A172 (cell line): ENCODE data around the gene PIGR. TPM values are rescaled to one million over a fixed set of nuclear protein-coding genes. Genes with fewer than 3 reads are reported as not detected.

ENCODE experiments used
- DNase-seq: peaks from one replicate; pipeline ENCODE4 v3.0.0-alpha.2; 2015; ENCODE audit warnings: low spot score
- total RNA-seq: library from RNA; depleted of rRNA; stranded (reverse); fragments of >200 nt; shearing (Covaris generic); gene quantifications from 2 replicates; pipeline ENCODE4 v1.2.3, GENCODE V29; 2014

The PIGR gene
- total RNA-seq, 1 experiment from 2014 or later: not detected

- DNase-seq: no peak
These were observed 36.4 kb downstream of the PIGR start for GRCh38 chr1:206909883-206910318.

- DNase-seq: no peak
These were observed 36.9 kb downstream of the PIGR start for GRCh38 chr1:206909161-206909882.

GRCh38 chr1:206908038-206908437 is 38.2 kb downstream of the PIGR start:
- no peak for DNase-seq

GRCh38 chr1:206907304-206907991 is 38.8 kb downstream of the PIGR start:
- DNase-seq: no peak

- DNase-seq: peak; percentile 98
These were observed 40.7 kb downstream of the PIGR start for GRCh38 chr1:206905295-206906164.

- no peak for DNase-seq
These were observed 41.7 kb downstream of the PIGR start for GRCh38 chr1:206904423-206905142.

GRCh38 chr1:206903687-206904086 is 42.6 kb downstream of the PIGR start:
- DNase-seq: peak; percentile 51

- DNase-seq: no peak
These were observed 43.6 kb downstream of the PIGR start for GRCh38 chr1:206902702-206903101.

- no peak for DNase-seq
These were observed 44.3 kb downstream of the PIGR start for GRCh38 chr1:206901944-206902343.

GRCh38 chr1:206900149-206900548 is 46.1 kb downstream of the PIGR start:
- no peak for DNase-seq

GRCh38 chr1:206899717-206900116 is 46.5 kb downstream of the PIGR start:
- no peak for DNase-seq

- no peak for DNase-seq
These were observed 47.3 kb downstream of the PIGR start for GRCh38 chr1:206898915-206899431.

GRCh38 chr1:206898089-206898914 is 48.0 kb downstream of the PIGR start:
- peak; percentile 80 for DNase-seq

GRCh38 chr1:206897175-206897574 is 49.1 kb downstream of the PIGR start, which contains the start of gene IL24:
IL24 (plus strand) TSS chr1:206897443; CDS start chr1:206897833, 390 bp downstream.
- no peak for DNase-seq

GRCh38 chr1:206896261-206896660 is 50.0 kb downstream of the PIGR start:
- DNase-seq: no peak

- peak; percentile 41 for DNase-seq
These were observed 50.4 kb downstream of the PIGR start for GRCh38 chr1:206895837-206896242.

GRCh38 chr1:206895325-206895724 is 50.9 kb downstream of the PIGR start:
- DNase-seq: no peak

- no peak for DNase-seq
These were observed 52.9 kb downstream of the PIGR start for GRCh38 chr1:206893380-206893779.

GRCh38 chr1:206892351-206892984 is 53.8 kb downstream of the PIGR start:
- no peak for DNase-seq

GRCh38 chr1:206891412-206891811 is 54.9 kb downstream of the PIGR start:
- DNase-seq: no peak
